Astrocyte of the spinal cord (primary cell): Measurements from ENCODE around the gene OSBPL1A.

ENCODE experiments used
- DNase-seq: peaks from one replicate; pipeline ENCODE4 v3.0.0; 2011; ENCODE audit warnings: low read depth, low spot score
- H3K4me3 ChIP-seq: 2 replicates; pipeline ENCODE4 v1.5.1; 2011; ENCODE audit warnings: low read depth, mild to moderate bottlenecking, low read length, moderate library complexity
- CTCF ChIP-seq: IDR thresholded peaks from 2 replicates; pipeline ENCODE4 v1.5.1; 2012; ENCODE audit warnings: low read depth, mild to moderate bottlenecking, low read length, inconsistent platforms
- in situ Hi-C: cut with HindIII; loops from 2 replicates; pipeline ENCODE4 v1.10.0; 2017; ENCODE audit warnings: low sequenced_read_pairs

Gene OSBPL1A

DNA sequence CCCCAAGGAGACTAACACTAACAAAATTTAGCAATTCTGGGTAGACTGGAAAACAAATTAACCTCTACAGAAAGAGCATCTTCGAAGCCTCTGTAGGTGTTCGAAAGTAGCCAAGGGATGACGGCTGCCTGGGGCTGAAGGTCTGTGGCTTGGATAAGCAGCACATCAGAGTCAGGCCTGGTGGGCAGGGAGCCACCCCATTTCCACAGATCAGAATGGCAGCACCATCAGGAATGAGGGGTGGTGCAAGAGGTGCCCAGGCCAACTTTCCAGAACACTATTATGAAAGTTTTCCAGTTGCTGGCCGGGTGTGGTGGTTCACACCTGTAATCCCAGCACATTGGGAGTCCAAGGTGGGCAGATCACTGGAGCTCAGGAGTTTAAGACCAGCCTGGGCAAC lies 200.9 kb downstream of the OSBPL1A start:
- H3K4me3 ChIP-seq = no peak overlapping the region
- DNase-seq = no peak
- in situ Hi-C loops = no loop called here
- no peak for TF ChIP-seq CTCF

DNA sequence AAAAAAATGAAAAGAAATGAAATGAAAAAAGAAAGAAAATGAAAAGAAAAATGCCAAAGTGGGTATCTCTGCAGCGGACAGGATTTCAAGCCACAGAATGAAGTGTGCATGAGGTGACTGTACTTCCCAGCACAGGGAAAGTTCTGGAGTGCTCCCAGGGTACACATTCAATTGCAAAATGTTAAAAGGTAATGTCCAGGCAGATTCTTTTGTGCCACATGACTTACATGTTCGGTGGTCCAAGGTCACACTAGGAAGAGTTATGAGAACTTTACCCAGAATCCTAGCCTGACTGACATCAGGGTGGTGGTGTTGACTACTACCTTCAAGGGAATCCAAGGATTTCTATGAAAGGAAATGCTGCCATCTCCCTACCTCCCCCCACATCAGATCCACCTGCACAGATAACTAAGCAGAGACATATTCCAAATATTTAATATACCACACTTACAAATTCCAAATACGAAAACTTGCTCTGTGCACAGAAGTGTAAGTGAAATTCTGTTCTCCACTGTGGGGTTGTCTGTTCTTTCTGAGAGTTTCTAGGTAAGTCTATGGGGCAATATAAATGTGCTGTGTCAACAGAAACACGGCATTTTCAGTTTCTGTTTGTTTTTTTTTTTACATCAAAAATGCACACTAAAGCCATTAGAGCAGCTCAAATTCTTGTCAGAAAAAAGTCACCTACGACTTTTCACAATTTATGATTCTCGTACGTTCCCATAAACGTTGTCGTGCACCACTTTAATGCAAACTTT lies 202.1 kb downstream of the OSBPL1A start:
- no peak overlapping the region for H3K4me3 ChIP-seq
- in situ Hi-C loops = no loop called here
- TF ChIP-seq CTCF = no peak
- DNase-seq = no peak

GRCh38 chr18:24190590-24190989 lies 207.0 kb downstream of the OSBPL1A start:
- in situ Hi-C loops = no loop called here
- DNase-seq = no peak
- TF ChIP-seq CTCF = no peak
- no peak overlapping the region for H3K4me3 ChIP-seq

DNA sequence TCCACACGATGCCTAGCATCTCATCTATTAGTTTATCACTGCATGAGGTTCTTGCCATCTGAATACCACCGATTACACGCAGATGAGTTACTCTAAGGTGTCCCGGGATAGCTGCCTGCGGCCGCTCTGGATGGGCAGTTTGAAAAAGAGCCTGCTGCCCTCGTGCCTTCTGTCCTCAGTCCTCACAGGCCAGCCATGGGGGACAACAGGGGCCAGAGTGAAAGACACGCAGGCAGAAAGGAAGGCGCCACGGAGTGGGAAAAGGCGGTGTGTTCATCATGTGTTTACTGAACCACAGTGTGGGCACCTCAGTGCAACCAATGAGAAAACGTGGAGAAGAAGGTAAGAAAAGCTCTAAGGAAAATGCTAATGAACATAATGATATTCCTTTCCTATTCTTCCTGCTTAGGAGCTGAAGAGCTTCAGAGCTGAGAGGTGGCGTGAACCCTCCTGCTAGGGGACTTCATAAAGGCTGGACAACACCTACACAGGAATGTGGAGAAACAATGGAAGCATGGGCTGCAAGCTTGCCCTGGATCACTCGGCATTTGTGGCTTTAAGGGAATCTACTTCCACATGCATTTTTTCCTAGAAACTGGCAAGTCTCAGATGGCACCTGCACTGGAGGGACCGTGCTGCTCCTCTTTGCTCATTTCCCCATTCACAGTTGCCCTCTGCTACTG lies 207.8 kb downstream of the OSBPL1A start:
- TF ChIP-seq CTCF = no peak
- DNase-seq = no peak
- in situ Hi-C loops = no loop called here
- no peak overlapping the region for H3K4me3 ChIP-seq

DNA sequence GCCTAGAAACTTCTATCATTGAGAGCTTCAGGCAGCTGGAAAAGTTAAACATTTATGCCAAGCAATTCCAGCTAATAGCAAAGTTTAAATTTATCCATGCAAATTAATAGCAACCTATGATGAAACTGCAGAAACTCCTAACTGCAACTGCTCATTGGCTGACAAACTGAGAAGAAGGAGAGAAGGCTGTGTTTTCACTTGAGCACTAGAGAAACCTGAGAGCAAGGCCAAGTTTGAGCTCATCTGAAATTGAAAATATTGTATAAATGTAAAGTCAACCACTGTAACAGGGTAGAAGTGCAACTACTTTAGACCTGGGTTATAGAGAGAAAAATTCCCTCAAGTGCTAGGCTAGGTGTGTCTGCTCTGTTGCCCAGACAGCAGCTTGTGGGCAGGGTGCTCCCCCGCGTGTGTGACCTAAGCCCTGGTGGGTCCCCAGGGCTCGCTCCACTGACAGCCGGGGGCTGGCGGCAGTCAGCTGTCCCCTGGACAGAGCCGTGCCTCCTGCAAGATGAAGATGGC lies 208.6 kb downstream of the OSBPL1A start:
- no peak for TF ChIP-seq CTCF
- in situ Hi-C loops = no loop called here
- no peak for DNase-seq
- H3K4me3 ChIP-seq = no peak overlapping the region

DNA sequence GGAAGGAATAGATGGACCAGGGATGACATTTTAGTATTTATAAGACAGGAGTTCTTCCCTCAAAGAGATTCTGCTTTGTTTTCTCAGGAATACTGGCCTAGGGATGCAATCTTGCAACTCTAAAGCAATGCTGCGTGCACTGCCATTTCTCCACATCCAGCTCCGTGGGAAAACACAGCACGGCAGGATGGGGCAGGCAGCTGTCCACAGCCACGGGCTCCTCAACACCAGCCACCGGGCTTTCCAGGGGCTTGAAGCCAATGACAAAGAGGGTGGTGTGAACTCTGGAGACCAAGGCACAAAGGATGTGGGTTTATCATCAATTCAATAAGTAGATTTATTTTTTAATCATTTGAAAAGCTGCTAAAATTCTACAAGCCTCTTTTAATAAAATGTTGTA lies 209.5 kb downstream of the OSBPL1A start:
- in situ Hi-C loops = no loop called here
- no peak for TF ChIP-seq CTCF
- DNase-seq = no peak
- no peak overlapping the region for H3K4me3 ChIP-seq
